H9 (cell line): ENCODE data around the gene KIAA1958. TPM values are rescaled to one million over a fixed set of nuclear protein-coding genes. Genes with fewer than 3 reads are reported as not detected.

ENCODE experiments used
- DNase-seq: peaks from one replicate; pipeline ENCODE4 v3.0.0-alpha.2; 2017
- H2AFZ ChIP-seq: one replicate; pipeline ENCODE4 v1.6.1; 2013; ENCODE audit warnings: mild to moderate bottlenecking, low read length, control low read depth, moderate library complexity
- H2AK5ac ChIP-seq: 2 replicates; pipeline ENCODE4 v1.6.1; 2013; ENCODE audit warnings: low read length, control low read depth, mixed read lengths; ENCODE audit not compliant: insufficient read length
- H2BK120ac ChIP-seq: one replicate; pipeline ENCODE4 v1.6.1; 2013; ENCODE audit warnings: low read depth, mild to moderate bottlenecking, low read length, control low read depth, inconsistent platforms; ENCODE audit not compliant: poor library complexity, severe bottlenecking
- H2BK12ac ChIP-seq: 2 replicates; pipeline ENCODE4 v1.6.1; 2013; ENCODE audit warnings: low read length, control low read depth, mixed read lengths, low read depth; ENCODE audit not compliant: insufficient read length
- H2BK15ac ChIP-seq: 2 replicates; pipeline ENCODE4 v1.6.1; 2013; ENCODE audit warnings: low read depth, low read length, control low read depth
- H2BK20ac ChIP-seq: one replicate; pipeline ENCODE4 v1.6.1; 2013; ENCODE audit warnings: low read depth, mild to moderate bottlenecking, low read length, control low read depth, inconsistent platforms; ENCODE audit not compliant: poor library complexity, severe bottlenecking
- H2BK5ac ChIP-seq: 2 replicates; pipeline ENCODE4 v1.6.1; 2013; ENCODE audit warnings: low read length, control low read depth, mixed read lengths; ENCODE audit not compliant: insufficient read length
- H3K14ac ChIP-seq: 2 replicates; pipeline ENCODE4 v1.6.1; 2013; ENCODE audit warnings: low read length, control low read depth; ENCODE audit not compliant: insufficient read depth
- H3K18ac ChIP-seq: 2 replicates; pipeline ENCODE4 v1.6.1; 2013; ENCODE audit warnings: low read depth, mild to moderate bottlenecking, mixed read lengths, low read length, control low read depth; ENCODE audit not compliant: insufficient read length
- H3K23ac ChIP-seq: 2 replicates; pipeline ENCODE4 v1.6.1; 2013; ENCODE audit warnings: low read length, control low read depth, mixed read lengths, low read depth; ENCODE audit not compliant: insufficient read length
- H3K23me2 ChIP-seq: 2 replicates; pipeline ENCODE4 v1.6.1; 2013; ENCODE audit warnings: low read depth, mild to moderate bottlenecking, mixed read lengths, low read length, control low read depth; ENCODE audit not compliant: insufficient read length, poor library complexity, severe bottlenecking
- H3K27ac ChIP-seq: 2 replicates; pipeline ENCODE4 v1.5.1; 2013; ENCODE audit warnings: low read length, control low read depth, mixed read lengths, low read depth; ENCODE audit not compliant: insufficient read length
- H3K27me3 ChIP-seq: 2 replicates; pipeline ENCODE4 v1.6.1; 2013; ENCODE audit warnings: low read length, control low read depth, inconsistent platforms; ENCODE audit not compliant: insufficient read depth
- H3K4ac ChIP-seq: 2 replicates; pipeline ENCODE4 v1.6.1; 2013; ENCODE audit warnings: low read depth, mild to moderate bottlenecking, control low read depth, inconsistent platforms, low read length, moderate library complexity
- H3K4me1 ChIP-seq: 2 replicates; pipeline ENCODE4 v1.6.1; 2013; ENCODE audit warnings: low read length, control low read depth, inconsistent platforms; ENCODE audit not compliant: insufficient read depth
- H3K4me2 ChIP-seq: 2 replicates; pipeline ENCODE4 v1.6.1; 2013; ENCODE audit warnings: low read length, control low read depth, mixed read lengths; ENCODE audit not compliant: insufficient read length, insufficient read depth
- H3K56ac ChIP-seq: 2 replicates; pipeline ENCODE4 v1.6.1; 2013; ENCODE audit warnings: low read depth, mild to moderate bottlenecking, mixed read lengths, low read length, control low read depth; ENCODE audit not compliant: insufficient read length
- H3K79me1 ChIP-seq: 2 replicates; pipeline ENCODE4 v1.6.1; 2013; ENCODE audit warnings: low read depth, mild to moderate bottlenecking, moderate library complexity, low read length, control low read depth, inconsistent platforms; ENCODE audit not compliant: insufficient read depth, poor library complexity, severe bottlenecking
- H3K79me2 ChIP-seq: 2 replicates; pipeline ENCODE4 v1.6.1; 2013; ENCODE audit warnings: low read length, control low read depth, inconsistent platforms; ENCODE audit not compliant: insufficient read depth
- H3K9ac ChIP-seq: 2 replicates; pipeline ENCODE4 v1.6.1; 2013; ENCODE audit warnings: low read length, control low read depth, mixed read lengths; ENCODE audit not compliant: insufficient read length; ENCODE audit errors: extremely low read depth
- H3K9me3 ChIP-seq: one replicate; pipeline ENCODE4 v1.6.1; 2013; ENCODE audit warnings: low read depth, low read length, inconsistent platforms; ENCODE audit not compliant: control insufficient read depth
- H3T11ph ChIP-seq: one replicate; pipeline ENCODE4 v1.6.1; 2013; ENCODE audit warnings: mild to moderate bottlenecking, low read length, control low read depth, inconsistent platforms
- H4K20me1 ChIP-seq: one replicate; pipeline ENCODE4 v1.6.1; 2013; ENCODE audit not compliant: control insufficient read depth, insufficient read length, insufficient read depth
- H4K5ac ChIP-seq: 2 replicates; pipeline ENCODE4 v1.6.1; 2013; ENCODE audit warnings: low read depth, mild to moderate bottlenecking, mixed read lengths, low read length, control low read depth; ENCODE audit not compliant: insufficient read length
- H4K8ac ChIP-seq: replicated peaks from 2 replicates; pipeline ENCODE4 v1.6.1; 2013; ENCODE audit warnings: low read length, control low read depth, mixed read lengths, low read depth; ENCODE audit not compliant: insufficient read length
- H4K91ac ChIP-seq: 2 replicates; pipeline ENCODE4 v1.6.1; 2013; ENCODE audit warnings: low read depth, mild to moderate bottlenecking, moderate library complexity, mixed read lengths, low read length, control low read depth; ENCODE audit not compliant: insufficient read length
- H3K27ac Mint-ChIP-seq, 3 experiments: 2 replicates in 2 of 3; 3 replicates in 1 of 3; pipeline ENCODE4 v1.8.0; 2020 to 2021; ENCODE audit warnings: mixed read lengths in 3 of 3, mild to moderate bottlenecking in 1 of 3, moderate library complexity in 1 of 3
- H3K27me3 Mint-ChIP-seq: 2 replicates; pipeline ENCODE4 v1.8.0; 2021; ENCODE audit warnings: low read depth, mild to moderate bottlenecking, moderate library complexity, mixed read lengths
- H3K36me3 Mint-ChIP-seq, 3 experiments: 2 replicates in 2 of 3; 3 replicates in 1 of 3; pipeline ENCODE4 v1.8.0; 2020 to 2021; ENCODE audit warnings: low read depth in 3 of 3, mixed read lengths in 3 of 3; ENCODE audit not compliant: insufficient read depth in 1 of 3
- H3K4me1 Mint-ChIP-seq, 2 experiments: 2 replicates each; pipeline ENCODE4 v1.8.0; 2020; ENCODE audit warnings: mixed read lengths in 2 of 2
- H3K4me3 Mint-ChIP-seq, 2 experiments: 2 replicates in 1 of 2; 3 replicates in 1 of 2; pipeline ENCODE4 v1.8.0; 2020 to 2021; ENCODE audit warnings: mild to moderate bottlenecking in 2 of 2, mixed read lengths in 2 of 2, moderate library complexity in 1 of 2
- H3K9me3 Mint-ChIP-seq, 2 experiments: 2 replicates in 1 of 2; 3 replicates in 1 of 2; pipeline ENCODE4 v1.8.0; 2020; ENCODE audit warnings: mild to moderate bottlenecking in 2 of 2, mixed read lengths in 2 of 2, moderate library complexity in 1 of 2
- WGBS: extraction: QIAGEN DNeasy Blood & Tissue Kit; methylation state at CpG from one replicate; pipeline ENCODE4 v1.1.7; 2013; ENCODE audit warnings: missing lambda C conversion rate, low lambda C conversion rate, mixed read lengths; ENCODE audit not compliant: insufficient read length; ENCODE audit errors: extremely low coverage; 5-methylcytosine and 5-hydroxymethylcytosine counted together
- total RNA-seq: library from RNA; stranded (reverse); gene quantifications from 2 replicates; pipeline ENCODE4 v1.2.1, GENCODE V29; 2021
- TF ChIP-seq, protein P1 (sequence below): fragments of 200-600 bp; sonication (generic); conservative IDR thresholded peaks from 3 replicates; pipeline ENCODE4 v1.8.0; 2021; ENCODE audit warnings: antibody characterized with exemption, mild to moderate bottlenecking

KIAA1958 gene
- total RNA-seq, 1 experiment from 2014 or later = 34.0 TPM

DNA sequence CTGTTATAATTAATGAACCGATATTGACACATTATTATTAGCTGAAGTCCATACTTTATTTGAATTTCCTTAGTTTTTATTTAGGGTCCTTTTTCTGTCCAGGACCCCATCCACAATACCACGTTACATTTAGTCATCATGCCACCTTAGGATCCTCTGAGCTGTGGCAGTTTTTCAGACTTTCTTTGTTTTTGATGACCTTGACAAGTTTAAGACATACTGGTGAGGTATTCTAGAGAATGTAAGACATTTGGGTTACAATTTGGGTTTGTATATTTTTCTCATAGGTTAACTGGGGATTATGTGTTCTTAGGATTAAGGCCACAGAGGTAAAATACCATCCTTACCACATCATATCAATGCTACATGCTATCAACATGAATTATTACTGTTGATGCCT lies 42.7 kb downstream of the KIAA1958 start:
- Histone ChIP-seq H3K4ac (no peak overlapping the region), H2AK5ac (no peak overlapping the region), H3K79me2 (peaks cover 9% of the 10 kb centered on the region; the same call in 1 of the 2 replicates), H4K5ac (no peak overlapping the region), H4K20me1 (no peaks in the 10 kb centered on the region), H3K18ac (no peak overlapping the region), H3T11ph (no peak overlapping the region), H2AFZ (no peak overlapping the region), H3K27ac (no peak overlapping the region), H3K23me2 (no peaks in the 10 kb centered on the region), H4K8ac (no peak overlapping the region), H4K91ac (no peak overlapping the region), H2BK20ac (no peak overlapping the region), H2BK12ac (no peak overlapping the region), H3K4me2 (no peak overlapping the region), H3K14ac (no peak overlapping the region), H3K27me3 (no peaks in the 10 kb centered on the region), H2BK5ac (no peak overlapping the region), H3K4me1 (peaks cover 5% of the 10 kb centered on the region; the same call in 1 of the 2 replicates), H2BK120ac (no peak overlapping the region), H2BK15ac (no peak overlapping the region), H3K23ac (no peak overlapping the region), H3K9ac (no peak overlapping the region), H3K79me1 (peaks cover 11% of the 10 kb centered on the region), H3K9me3 (no peaks in the 10 kb centered on the region), H3K56ac (no peak overlapping the region)
- Mint-ChIP-seq H3K4me3 (no peak overlapping the region), H3K36me3 (no peaks in the 10 kb centered on the region; a peak in 2 of 7 replicates), H3K4me1 (peaks cover 24 to 30% of the 10 kb centered on the region in 2 experiments), H3K27ac (no peak overlapping the region; a peak in 2 of 7 replicates), H3K27me3 (no peaks in the 10 kb centered on the region), H3K9me3 (no peaks in the 10 kb centered on the region)
- no peak for DNase-seq
- no CpG with 5 or more reads among the region's 2 CpGs for WGBS
- TF ChIP-seq, protein P1, sequence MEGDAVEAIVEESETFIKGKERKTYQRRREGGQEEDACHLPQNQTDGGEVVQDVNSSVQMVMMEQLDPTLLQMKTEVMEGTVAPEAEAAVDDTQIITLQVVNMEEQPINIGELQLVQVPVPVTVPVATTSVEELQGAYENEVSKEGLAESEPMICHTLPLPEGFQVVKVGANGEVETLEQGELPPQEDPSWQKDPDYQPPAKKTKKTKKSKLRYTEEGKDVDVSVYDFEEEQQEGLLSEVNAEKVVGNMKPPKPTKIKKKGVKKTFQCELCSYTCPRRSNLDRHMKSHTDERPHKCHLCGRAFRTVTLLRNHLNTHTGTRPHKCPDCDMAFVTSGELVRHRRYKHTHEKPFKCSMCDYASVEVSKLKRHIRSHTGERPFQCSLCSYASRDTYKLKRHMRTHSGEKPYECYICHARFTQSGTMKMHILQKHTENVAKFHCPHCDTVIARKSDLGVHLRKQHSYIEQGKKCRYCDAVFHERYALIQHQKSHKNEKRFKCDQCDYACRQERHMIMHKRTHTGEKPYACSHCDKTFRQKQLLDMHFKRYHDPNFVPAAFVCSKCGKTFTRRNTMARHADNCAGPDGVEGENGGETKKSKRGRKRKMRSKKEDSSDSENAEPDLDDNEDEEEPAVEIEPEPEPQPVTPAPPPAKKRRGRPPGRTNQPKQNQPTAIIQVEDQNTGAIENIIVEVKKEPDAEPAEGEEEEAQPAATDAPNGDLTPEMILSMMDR = no peak
